ENCODE results near the gene MTHFSD.
A peak's percentile ranks its signal among the peaks of the same experiment; 100 is the strongest.

Gene MTHFSD

GRCh38 chr16:86577314-86577971 lies 22.4 kb upstream of the MTHFSD start:
- peak overlapping the region; percentile 64 for H3K4me3 ChIP-seq (ENCODE audit: low read depth, low read length)
- peak; percentile 50 for DNase-seq (ENCODE audit: low read depth)
- TF ChIP-seq CTCF (conservative IDR thresholded peaks at IDR 0.05; ENCODE audit: low read depth, low read length), result no peak

GRCh38 chr16:86576591-86577313 lies 21.7 kb upstream of the MTHFSD start:
- TF ChIP-seq CTCF (conservative IDR thresholded peaks at IDR 0.05; ENCODE audit: low read depth, low read length), result no peak
- DNase-seq (ENCODE audit: low read depth), result peak; percentile 54
- peak overlapping the region; percentile 64 for H3K4me3 ChIP-seq (ENCODE audit: low read depth, low read length)

- peak; percentile 83 for TF ChIP-seq CTCF (conservative IDR thresholded peaks at IDR 0.05; ENCODE audit: low read depth, low read length)
- H3K4me3 ChIP-seq (ENCODE audit: low read depth, low read length), result peak overlapping the region; percentile 64
- DNase-seq (ENCODE audit: low read depth), result peak; percentile 97
Measured at GRCh38 chr16:86575754-86576557, 20.9 kb upstream of the MTHFSD start.

DNA sequence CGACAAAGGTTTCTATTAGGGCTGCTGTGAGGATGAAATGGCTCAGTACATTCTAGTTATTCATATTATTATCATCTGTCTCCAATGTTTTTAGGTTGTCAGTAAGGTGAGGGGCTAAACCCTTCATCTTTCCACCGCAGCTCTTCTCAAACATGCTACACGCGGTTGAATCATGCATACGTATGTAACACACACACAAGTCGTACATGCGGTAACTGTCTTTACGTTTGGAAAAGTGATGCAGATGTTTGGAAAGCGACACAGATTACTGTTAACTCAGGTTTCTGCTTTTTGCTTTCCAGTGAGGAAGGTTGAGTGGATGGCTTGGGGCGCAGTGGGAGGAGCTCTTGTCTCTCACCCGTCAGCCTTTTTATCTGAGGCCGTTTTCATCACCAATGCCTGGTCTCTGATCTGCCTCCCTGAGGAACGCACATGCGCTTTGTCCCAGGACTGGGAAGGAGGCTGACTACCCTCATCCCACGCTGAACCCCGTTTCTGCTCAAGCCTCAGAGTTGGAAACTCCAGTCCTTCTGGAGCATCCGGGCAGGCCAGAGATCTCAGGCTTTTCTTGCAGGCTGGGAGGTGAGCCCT lies 20.2 kb upstream of the MTHFSD start:
- TF ChIP-seq CTCF (conservative IDR thresholded peaks at IDR 0.05; ENCODE audit: low read depth, low read length), result no peak
- H3K4me3 ChIP-seq (ENCODE audit: low read depth, low read length), result peak overlapping the region; percentile 64
- DNase-seq (ENCODE audit: low read depth), result no peak

DNA sequence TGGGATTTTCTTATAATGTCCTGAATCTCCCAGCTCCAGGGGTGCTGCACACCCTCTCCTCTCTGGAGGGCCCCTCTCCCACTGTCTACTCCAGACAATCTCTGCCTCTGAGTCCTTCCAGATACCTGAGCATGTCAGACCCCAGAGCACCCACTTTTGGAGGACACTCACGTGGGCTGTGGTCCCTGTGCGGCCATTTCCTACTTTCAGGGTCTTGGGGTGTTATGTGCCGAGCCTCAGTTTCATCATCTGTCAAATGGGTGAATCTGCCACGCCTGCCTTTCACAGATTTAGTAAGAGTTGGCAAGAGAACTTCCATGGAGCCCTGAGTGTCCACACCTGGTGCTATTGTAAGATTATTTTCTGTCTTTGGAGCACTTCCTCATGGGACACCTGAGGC lies 19.6 kb upstream of the MTHFSD start:
- H3K4me3 ChIP-seq (ENCODE audit: low read depth, low read length), result no peak overlapping the region
- TF ChIP-seq CTCF (conservative IDR thresholded peaks at IDR 0.05; ENCODE audit: low read depth, low read length), result no peak
- DNase-seq (ENCODE audit: low read depth), result no peak

DNA sequence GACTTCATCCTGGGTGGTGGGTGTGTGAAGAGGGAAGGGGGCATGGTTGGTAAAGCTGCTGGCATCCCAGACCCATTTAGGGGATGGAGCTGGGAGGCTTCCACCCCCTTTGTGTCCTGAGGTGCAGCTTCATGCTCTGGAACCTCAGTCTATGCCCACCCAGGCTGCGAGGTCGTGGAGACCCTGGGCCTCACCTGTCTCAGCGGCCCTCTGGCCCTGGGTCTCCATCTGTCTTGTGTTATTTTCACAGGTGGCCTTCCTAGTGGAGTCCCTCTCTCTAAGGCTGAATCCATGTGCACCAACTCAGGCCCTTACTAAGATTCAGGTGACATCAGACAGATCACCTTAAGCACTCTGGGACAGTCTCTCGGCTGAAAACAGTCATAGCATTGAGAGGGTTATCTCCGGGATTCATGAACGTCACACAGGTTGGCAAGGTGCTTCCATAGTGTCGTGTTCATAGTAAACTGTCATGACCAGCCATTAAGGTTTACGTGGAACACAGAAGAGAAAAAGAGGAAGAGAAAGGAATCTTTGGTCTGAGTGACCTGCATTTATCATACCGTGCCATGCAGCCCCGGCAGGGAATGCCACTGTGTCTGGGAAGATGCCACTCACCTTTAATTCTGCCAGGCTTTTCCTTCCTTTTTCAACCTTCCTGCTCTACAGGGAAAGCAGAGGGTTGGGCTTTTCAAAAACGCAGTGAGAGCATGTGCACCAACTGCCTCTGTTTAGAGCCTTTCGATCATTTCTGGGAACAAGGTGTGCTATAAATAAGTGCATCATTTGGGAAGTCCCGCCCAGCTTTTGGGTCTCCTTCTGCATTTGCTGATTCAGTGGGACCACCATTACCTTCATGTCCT lies 18.8 kb upstream of the MTHFSD start:
- no peak overlapping the region for H3K4me3 ChIP-seq (ENCODE audit: low read depth, low read length)
- no peak for TF ChIP-seq CTCF (conservative IDR thresholded peaks at IDR 0.05; ENCODE audit: low read depth, low read length)
- DNase-seq (ENCODE audit: low read depth), result no peak

All from choroid plexus epithelial cell (primary cell).